ENCODE results near the gene ZC3H8. TPM values are rescaled to one million over a fixed set of nuclear protein-coding genes. Genes with fewer than 3 reads are reported as not detected.
A peak's percentile ranks its signal among the peaks of the same experiment; 100 is the strongest.
"Not testable (repeated sequence)": the region's sequence is repeated elsewhere in the genome, so short reads cannot be mapped to it uniquely, and the experiment has no call there.

ZC3H8 gene
- total RNA-seq: 10 to 100 TPM; 23.6 to 31.7 TPM

DNA sequence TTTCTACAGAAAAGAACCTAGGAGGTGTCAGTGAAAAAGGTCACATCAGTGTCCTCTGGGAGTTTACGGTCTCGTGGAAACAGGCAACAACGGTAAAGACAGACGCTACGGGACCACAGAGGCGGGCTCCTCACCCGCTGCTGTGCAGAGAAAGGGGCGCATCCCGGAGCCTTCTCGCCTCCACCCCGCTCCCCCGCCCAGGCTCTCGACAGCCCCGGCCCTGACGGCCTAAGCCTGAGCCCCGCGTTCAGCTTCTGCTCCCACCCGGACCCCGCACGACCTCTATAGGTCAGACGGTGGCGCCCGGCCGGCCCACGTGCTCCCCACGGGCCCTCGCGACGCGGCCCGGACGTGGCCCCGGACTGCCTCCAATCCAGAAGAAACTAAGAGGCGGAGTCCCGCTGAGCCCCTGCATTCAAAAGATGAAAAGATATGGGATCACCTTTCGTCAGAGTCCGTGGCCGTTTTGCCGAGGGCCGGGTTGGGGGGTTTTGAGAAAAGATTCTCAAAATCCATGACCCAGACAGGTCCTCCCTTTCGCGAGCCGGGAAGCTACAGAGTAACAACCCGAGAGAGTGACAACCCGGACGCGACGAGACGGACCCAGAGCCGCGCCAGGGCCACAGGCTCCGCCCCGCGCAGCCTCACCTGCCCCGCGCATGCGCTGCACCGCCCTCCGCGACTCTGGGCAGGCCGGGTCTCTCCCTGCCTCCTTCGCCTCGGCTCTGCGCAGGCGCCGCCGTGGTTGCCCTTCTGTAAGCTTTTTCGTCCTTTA, at the start of gene ZC3H8:
Gene ZC3H8, minus strand, starts transcription at position 577 of the 775 bp plus-strand sequence. Its CDS starts 61 bp downstream, at position 516.
- Mint-ChIP-seq H3K4me1 (ENCODE audit: low read depth) (peaks cover 18% of the 10 kb centered on the region), H3K27me3 (ENCODE audit: low read depth) (no peaks in the 10 kb centered on the region), H3K4me3 (peak within 1 kb of the TSS in 1 of 2 donors; percentile 92), H3K27ac (peak within 1 kb of the TSS; percentile 95), H3K9me3 (no peaks in the 10 kb centered on the region), H3K36me3 (ENCODE audit: insufficient read depth in 2 of 2) (peaks cover 0 to 5% of the 10 kb centered on the region in 2 donors)
- ATAC-seq (replicated peaks in 1 of 2) (peak; percentile 92), DNase-seq (peak; percentile 97 to 98)

DNA sequence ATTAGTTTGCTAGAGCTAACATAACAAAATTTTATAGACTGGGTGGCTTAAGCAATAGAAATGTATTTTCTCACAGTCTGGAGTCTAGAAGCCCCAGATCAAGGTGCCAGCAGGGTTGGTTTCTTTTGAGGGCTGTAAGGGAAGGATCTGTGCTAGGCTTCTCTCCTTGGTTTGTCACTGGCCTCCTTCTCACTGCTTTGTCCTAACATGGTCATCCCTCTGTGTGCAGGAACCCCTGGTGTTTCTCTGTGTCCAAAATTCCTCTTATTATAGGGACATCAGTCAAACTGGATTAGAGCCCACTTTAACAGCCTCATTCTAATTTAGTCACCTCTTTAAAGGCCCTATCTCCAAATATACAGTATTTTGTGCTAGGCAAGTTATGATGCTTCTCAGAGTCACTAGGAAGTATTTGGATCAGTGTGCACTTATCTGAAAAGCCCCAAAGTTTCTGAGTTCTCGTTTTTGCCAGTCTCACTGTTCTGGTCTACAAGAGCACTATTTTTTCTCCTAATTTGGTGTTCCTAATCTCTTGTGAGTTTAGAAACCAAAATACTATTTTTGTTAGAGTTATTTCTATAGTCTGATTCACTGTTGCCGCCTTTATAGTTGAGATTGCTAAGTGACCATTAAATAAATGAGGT, 49.6 kb upstream of the ZC3H8 start:
- H3K4me1 Mint-ChIP-seq (ENCODE audit: low read depth): no peaks in the 10 kb centered on the region
- peaks cover 0 to 2% of the 10 kb centered on the region in 2 donors for H3K9me3 Mint-ChIP-seq
- H3K4me3 Mint-ChIP-seq: peak overlapping the region in 1 of 2 donors; percentile 12
- peak overlapping the region; percentile 37 for H3K27ac Mint-ChIP-seq
- no peak for ATAC-seq (replicated peaks in 1 of 2)
- H3K27me3 Mint-ChIP-seq (ENCODE audit: low read depth): no peaks in the 10 kb centered on the region
- DNase-seq: no peak
- peaks cover 7 to 11% of the 10 kb centered on the region in 2 donors for H3K36me3 Mint-ChIP-seq (ENCODE audit: insufficient read depth in 2 of 2)

- Mint-ChIP-seq H3K4me1 (ENCODE audit: low read depth) (peaks cover 1% of the 10 kb centered on the region), H3K27me3 (ENCODE audit: low read depth) (no peaks in the 10 kb centered on the region), H3K36me3 (ENCODE audit: insufficient read depth in 2 of 2) (peaks cover 7 to 11% of the 10 kb centered on the region in 2 donors), H3K4me3 (no peak overlapping the region), H3K9me3 (peaks cover 0 to 2% of the 10 kb centered on the region in 2 donors), H3K27ac (no peak overlapping the region)
- no peak for ATAC-seq (replicated peaks in 1 of 2)
- DNase-seq: no peak
These were observed 47.1 kb upstream of the ZC3H8 start for GRCh38 chr2:112301973-112302372.

DNA sequence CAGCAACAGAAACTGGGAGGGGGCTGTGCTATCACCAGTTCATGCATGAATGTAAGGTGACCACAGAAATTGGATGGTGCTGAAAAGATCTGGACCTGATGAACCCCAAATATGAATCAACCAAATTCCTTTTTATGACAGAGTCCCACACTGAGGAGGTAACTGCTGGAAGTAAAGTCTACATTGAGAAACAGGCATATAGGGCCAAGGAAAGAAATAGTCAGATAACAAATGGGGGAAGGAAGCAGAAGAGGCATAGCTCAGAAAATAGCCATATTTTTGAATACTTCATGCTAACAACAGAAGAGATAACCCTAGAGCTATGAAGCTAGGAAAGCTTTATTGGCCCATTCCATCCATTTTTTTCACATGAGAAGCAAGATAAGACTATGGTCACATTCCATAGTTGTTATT, 46.3 kb upstream of the ZC3H8 start:
- no peak overlapping the region for H3K27ac Mint-ChIP-seq
- no peak overlapping the region for H3K4me3 Mint-ChIP-seq

DNA sequence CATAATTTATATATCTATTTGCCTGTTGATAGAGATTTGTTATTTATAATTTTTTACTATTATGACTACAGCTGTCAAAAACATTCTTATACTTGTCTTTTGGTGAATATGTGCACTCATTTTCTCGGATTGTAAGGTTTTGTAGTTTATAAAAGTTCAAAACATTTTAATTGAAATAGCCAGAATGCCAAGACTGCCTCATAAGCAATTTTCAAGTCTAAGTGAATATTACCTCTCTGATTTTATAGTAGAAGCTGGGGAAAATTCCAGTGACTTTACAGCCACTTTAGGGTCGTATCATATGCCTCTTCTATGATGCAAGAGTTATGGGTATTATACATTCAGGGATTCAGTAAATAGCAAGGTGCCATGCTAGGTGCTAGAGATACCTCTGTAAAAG, 41.6 kb upstream of the ZC3H8 start:
- no peak overlapping the region for H3K27ac Mint-ChIP-seq
- peaks cover 5 to 9% of the 10 kb centered on the region in 2 donors for H3K36me3 Mint-ChIP-seq (ENCODE audit: insufficient read depth in 2 of 2)
- peaks cover 7% of the 10 kb centered on the region for H3K4me1 Mint-ChIP-seq (ENCODE audit: low read depth)
- ATAC-seq (replicated peaks in 1 of 2): no peak
- no peaks in the 10 kb centered on the region for H3K27me3 Mint-ChIP-seq (ENCODE audit: low read depth)
- no peak for DNase-seq
- peaks cover 0 to 2% of the 10 kb centered on the region in 2 donors for H3K9me3 Mint-ChIP-seq
- H3K4me3 Mint-ChIP-seq: no peak overlapping the region

More for the DNA sequence above, 46.3 kb upstream of the ZC3H8 start:
- Mint-ChIP-seq H3K9me3 (peaks cover 0 to 2% of the 10 kb centered on the region in 2 donors), H3K4me1 (ENCODE audit: low read depth) (peaks cover 7% of the 10 kb centered on the region), H3K36me3 (ENCODE audit: insufficient read depth in 2 of 2) (peaks cover 7 to 11% of the 10 kb centered on the region in 2 donors), H3K27me3 (ENCODE audit: low read depth) (no peaks in the 10 kb centered on the region)
- DNase-seq (no peak), ATAC-seq (replicated peaks in 1 of 2) (no peak)

DNA sequence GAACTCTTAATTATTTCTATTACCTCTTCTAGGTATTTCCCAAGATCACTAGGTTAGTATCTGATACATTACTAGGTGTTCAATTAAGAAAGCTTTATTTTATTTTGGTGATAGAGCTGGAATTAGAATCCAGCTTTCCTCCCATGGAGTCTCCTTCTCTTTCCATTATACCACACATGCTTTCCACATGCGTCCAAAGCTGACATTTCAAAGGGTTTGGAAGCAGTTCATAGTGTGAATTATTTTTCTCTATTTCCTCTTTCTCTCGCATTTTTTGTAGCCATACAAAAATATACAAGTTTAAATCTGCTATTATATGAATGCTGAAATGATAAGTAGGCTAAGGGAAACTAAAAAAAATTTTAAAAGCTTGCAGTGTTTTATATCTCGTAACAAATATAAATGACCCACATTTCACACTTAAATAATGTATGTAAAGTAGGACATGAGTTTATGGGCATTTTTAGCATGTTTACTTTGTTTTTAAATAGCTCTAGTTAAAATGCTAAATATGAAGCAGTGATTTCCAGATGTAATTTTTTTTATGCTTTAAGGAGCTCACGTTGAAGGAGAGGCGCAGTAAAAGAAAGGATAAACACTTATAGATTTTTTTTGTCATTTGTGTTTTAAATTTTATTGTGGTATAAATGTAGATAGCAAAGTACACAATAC, 40.7 kb upstream of the ZC3H8 start:
- Mint-ChIP-seq H3K4me1 (ENCODE audit: low read depth) (peaks cover 7% of the 10 kb centered on the region), H3K27me3 (ENCODE audit: low read depth) (no peaks in the 10 kb centered on the region), H3K9me3 (peaks cover 0 to 2% of the 10 kb centered on the region in 2 donors), H3K27ac (no peak overlapping the region), H3K36me3 (ENCODE audit: insufficient read depth in 2 of 2) (peaks cover 2% of the 10 kb centered on the region in 2 donors), H3K4me3 (no peak overlapping the region)
- ATAC-seq (replicated peaks in 1 of 2): no peak
- no peak for DNase-seq

GRCh38 chr2:112293636-112294401, 39.0 kb upstream of the ZC3H8 start:
- Mint-ChIP-seq H3K27me3 (ENCODE audit: low read depth) (no peaks in the 10 kb centered on the region), H3K9me3 (no peaks in the 10 kb centered on the region), H3K36me3 (ENCODE audit: insufficient read depth in 2 of 2) (no peaks in the 10 kb centered on the region), H3K4me1 (ENCODE audit: low read depth) (peaks cover 13% of the 10 kb centered on the region), H3K27ac (no peak overlapping the region), H3K4me3 (no peak overlapping the region)
- ATAC-seq (replicated peaks in 1 of 2) (no peak), DNase-seq (no peak)

DNA sequence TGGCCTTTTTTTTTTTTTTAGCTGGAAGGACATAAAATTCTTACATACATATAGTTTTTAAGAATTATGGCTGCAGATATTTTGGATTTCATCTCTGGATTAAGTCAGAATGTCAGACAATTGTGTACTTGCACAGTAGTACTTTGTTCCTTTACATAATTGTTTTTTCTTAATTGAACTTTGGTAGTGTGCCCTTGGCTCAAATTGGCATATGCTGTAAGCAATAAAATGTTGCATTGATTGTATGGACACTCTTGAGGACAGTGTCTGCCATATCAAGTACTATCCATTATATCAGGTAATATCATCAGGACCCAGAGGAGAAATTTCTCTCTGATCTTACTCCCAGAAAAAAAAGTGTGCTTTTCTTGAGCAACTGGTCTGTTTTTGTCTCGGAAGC, 35.8 kb upstream of the ZC3H8 start:
- no peak overlapping the region for H3K4me3 Mint-ChIP-seq
- no peaks in the 10 kb centered on the region for H3K9me3 Mint-ChIP-seq
- no peaks in the 10 kb centered on the region for H3K36me3 Mint-ChIP-seq (ENCODE audit: insufficient read depth in 2 of 2)
- H3K4me1 Mint-ChIP-seq (ENCODE audit: low read depth): peaks cover 6% of the 10 kb centered on the region
- no peaks in the 10 kb centered on the region for H3K27me3 Mint-ChIP-seq (ENCODE audit: low read depth)
- ATAC-seq (replicated peaks in 1 of 2) (no peak), DNase-seq (no peak)
- H3K27ac Mint-ChIP-seq: no peak overlapping the region

- Mint-ChIP-seq H3K4me3 (no peak overlapping the region), H3K36me3 (ENCODE audit: insufficient read depth in 2 of 2) (no peaks in the 10 kb centered on the region), H3K27ac (no peak overlapping the region), H3K27me3 (ENCODE audit: low read depth) (no peaks in the 10 kb centered on the region), H3K9me3 (no peaks in the 10 kb centered on the region), H3K4me1 (ENCODE audit: low read depth) (peaks cover 6% of the 10 kb centered on the region)
- DNase-seq: no peak
- no peak for ATAC-seq (replicated peaks in 1 of 2)
These were observed 35.2 kb upstream of the ZC3H8 start for GRCh38 chr2:112290088-112290487.

DNA sequence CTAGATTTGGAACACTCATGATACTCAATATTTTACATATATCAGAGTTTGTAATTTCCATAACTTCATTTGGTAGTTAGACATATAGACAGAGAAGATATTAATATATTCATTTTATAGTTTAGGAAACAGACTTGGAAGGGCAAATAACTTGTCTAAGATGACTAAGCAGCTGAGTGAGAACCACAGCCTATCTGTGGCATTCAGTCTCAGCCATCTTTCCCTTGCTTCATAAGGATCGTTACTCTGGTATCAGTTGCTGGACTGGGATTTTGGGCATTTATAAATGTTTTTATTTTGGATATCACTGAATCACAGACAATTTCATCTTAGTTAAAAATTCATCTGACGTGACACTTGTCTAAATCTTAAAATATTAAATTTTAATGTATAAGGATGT, 28.7 kb upstream of the ZC3H8 start:
- H3K9me3 Mint-ChIP-seq; H3K36me3 Mint-ChIP-seq (ENCODE audit: insufficient read depth in 2 of 2); H3K4me3 Mint-ChIP-seq; DNase-seq; ATAC-seq (replicated peaks in 1 of 2); H3K27ac Mint-ChIP-seq; H3K4me1 Mint-ChIP-seq (ENCODE audit: low read depth); H3K27me3 Mint-ChIP-seq (ENCODE audit: low read depth): not testable (repeated sequence)

- H3K9me3 Mint-ChIP-seq: not testable (repeated sequence)
- peaks cover 15% of the 10 kb centered on the region for H3K4me1 Mint-ChIP-seq (ENCODE audit: low read depth)
These were observed 27.2 kb upstream of the ZC3H8 start for GRCh38 chr2:112282066-112282465.

DNA sequence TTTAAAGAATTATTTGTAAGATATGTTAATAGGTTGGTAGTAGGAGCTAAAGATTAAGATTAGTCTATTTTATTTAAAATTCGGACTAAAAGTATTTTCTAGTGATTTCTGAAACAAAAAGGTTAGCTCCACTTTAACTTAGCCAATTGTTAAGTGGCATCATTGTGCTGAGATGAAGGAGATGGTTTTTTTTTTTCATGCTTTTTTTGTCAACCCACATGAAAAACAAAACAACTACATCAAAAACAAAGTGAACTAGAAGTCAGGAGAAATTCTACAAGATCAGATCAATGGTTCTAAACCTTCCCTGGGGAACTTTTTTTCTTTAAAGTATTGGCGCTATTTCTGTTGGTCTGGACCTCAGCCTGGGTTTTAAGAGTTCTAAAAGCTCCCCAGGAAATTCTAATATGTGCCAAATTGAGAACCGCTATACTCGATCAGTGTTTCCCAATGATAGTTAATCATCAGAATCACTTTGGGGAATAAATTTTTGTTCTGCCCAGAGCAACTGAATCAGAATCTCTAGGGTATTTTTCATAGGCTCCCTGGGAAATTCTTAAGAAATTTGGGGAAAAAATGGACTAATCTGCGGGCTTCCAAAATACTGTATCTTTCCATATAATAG, 22.9 kb upstream of the ZC3H8 start:
- no peak for ATAC-seq (replicated peaks in 1 of 2)
- H3K4me3 Mint-ChIP-seq: peak overlapping the region; percentile 29 to 52
- peak overlapping the region; percentile 50 for H3K27ac Mint-ChIP-seq

More at GRCh38 chr2:112282066-112282465, 27.2 kb upstream of the ZC3H8 start:
- H3K4me3 Mint-ChIP-seq; H3K36me3 Mint-ChIP-seq (ENCODE audit: insufficient read depth in 2 of 2); H3K27ac Mint-ChIP-seq; ATAC-seq (replicated peaks in 1 of 2); DNase-seq; H3K27me3 Mint-ChIP-seq (ENCODE audit: low read depth): not testable (repeated sequence)

More for the DNA sequence above, 22.9 kb upstream of the ZC3H8 start:
- DNase-seq: no peak
- H3K4me1 Mint-ChIP-seq (ENCODE audit: low read depth): peaks cover 22% of the 10 kb centered on the region
- no peaks in the 10 kb centered on the region for H3K27me3 Mint-ChIP-seq (ENCODE audit: low read depth)
- no peaks in the 10 kb centered on the region for H3K9me3 Mint-ChIP-seq
- no peaks in the 10 kb centered on the region for H3K36me3 Mint-ChIP-seq (ENCODE audit: insufficient read depth in 2 of 2)

Data from activated T-cell treated with anti-CD3 and anti-CD28 coated beads, Interleukin-2, amount 50 U/mL, for 72 hours (primary cell).